HG02571 (cell line): ENCODE results near the gene FANK1.

ENCODE experiments used
- ATAC-seq: cut with Tn5 transposase; IDR thresholded peaks from one replicate; pipeline ENCODE4 v1.9.1; 2021; ENCODE audit warnings: mild to moderate bottlenecking, moderate library complexity; ENCODE audit not compliant: unreplicated experiment

FANK1 gene

DNA sequence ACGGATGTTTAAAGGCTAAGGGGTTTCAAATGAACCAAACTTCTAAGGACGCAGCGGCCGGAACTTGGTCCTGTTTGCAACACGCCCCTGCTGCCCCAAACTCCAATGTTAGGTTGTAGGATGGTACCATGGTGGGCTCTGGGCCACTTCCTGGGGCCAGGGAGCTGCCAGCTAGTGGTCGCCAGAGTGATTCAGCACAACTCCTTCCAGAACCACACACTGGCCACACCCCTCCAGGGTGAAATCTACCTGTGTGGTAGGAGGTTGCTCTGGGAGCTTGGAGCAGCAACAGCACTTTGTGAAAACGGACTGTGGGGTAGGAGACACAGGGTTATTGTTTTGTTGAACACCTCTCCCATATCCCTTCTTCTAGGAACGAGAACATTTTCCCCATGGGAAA is 161.1 kb downstream of the FANK1 start:
- no peak for ATAC-seq

DNA sequence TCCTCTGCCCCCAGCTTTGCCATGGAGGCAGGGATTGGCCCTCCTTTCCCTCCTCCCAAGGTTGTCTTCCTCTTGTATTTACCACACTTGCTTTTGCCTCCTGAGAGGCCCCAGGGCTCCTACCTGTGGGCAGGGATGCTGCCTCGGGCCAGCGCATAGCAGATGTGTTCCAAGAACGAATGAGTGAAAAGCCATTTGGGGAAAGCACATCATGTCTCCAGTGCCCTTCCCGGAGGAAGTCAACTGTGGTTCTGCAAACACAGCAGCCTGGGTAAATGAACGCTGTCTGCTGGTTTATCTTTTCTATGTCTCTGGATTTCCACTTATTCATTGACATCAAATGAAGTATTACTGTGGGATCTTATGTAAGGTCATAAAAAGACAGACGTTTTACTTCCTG is 161.7 kb downstream of the FANK1 start:
- ATAC-seq: no peak

- no peak for ATAC-seq
These were observed 162.1 kb downstream of the FANK1 start for GRCh38 chr10:126058507-126058906.
